Hippocampal formation (tissue), 2 donors: ENCODE measurements around the gene HDAC11.
"Not testable (repeated sequence)": the region's sequence is repeated elsewhere in the genome, so short reads cannot be mapped to it uniquely, and the experiment has no call there.

Experiments
- DNase-seq, 2 donors: peaks; one replicate each; lab custom pipeline; 2025; lab: John Stamatoyannopoulos, UW

HDAC11 gene

GRCh38 chr3:13493867-13494441 is 13.8 kb downstream of the HDAC11 start:
- DNase-seq: peak; percentile 34 to 71

DNA sequence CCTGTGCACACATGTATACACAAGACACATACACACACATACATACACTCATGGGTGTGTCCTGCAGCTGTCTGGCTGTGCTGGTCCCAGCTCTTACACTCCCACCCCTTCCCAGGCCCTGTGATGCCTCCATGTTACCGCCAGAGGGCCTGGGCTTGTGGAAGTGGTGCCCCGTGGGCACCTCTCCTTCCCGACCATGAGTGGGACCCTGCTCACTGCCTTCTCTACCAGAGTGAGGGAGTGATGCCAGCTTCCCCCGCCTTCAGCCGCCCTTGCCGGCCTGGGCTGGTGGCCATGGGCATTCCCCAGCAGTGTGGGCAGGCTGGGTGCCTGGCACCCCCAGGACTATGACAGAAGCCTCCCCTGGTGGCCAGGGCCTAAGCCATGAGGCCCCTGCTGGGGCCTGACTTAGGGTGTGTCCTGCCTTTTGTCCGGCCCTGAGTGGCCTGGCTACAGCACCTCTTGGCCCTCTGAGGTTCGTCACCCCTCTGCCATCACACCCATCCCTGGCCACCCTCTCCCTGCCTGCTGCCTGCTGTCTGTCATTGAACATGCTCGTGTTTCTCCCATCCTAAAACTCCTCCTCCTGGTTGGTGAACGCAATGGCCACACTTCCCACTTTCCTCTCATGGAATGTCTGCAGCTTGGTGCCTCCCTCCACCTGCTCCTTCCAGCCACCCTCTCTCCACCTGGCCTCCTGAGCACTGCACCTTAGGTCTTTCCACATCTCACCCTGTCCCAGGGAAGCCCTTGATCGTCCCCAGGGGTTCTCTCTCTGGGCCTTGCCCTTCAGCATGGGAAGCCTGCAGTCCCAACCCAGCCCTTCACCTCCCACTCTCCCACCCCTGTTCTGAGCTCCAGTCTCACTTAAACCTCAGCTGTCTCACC is 14.6 kb downstream of the HDAC11 start:
- DNase-seq: peak; percentile 52 to 84

DNA sequence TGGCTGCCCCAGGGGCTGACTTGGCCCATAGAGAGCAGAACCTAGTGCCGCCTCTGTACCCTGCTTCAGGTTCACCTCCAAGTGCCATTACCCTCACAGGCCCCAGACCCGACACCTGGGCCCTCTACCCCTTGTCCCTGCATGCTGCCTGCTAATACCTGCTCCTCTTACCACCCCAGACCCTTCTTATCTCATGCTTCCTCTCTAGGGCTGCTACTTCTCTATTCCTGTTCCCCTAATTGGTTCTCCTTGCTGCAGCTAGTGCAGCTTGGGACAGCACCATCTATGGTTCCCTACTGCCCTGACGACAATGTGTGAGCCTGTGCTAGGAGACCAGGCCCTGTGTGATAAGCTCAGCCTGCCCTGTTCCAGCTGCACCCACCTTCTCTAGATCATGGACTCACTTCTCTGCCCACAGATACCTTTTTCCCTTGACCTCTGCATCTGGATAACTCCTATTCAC is 15.3 kb downstream of the HDAC11 start:
- DNase-seq: no peak

GRCh38 chr3:13495921-13496723 is 16.0 kb downstream of the HDAC11 start:
- DNase-seq: peak; percentile 76 to 89

- peak in 1 of 2 donors; percentile 49 for DNase-seq
Observed at GRCh38 chr3:13496879-13497278, 16.8 kb downstream of the HDAC11 start.

DNA sequence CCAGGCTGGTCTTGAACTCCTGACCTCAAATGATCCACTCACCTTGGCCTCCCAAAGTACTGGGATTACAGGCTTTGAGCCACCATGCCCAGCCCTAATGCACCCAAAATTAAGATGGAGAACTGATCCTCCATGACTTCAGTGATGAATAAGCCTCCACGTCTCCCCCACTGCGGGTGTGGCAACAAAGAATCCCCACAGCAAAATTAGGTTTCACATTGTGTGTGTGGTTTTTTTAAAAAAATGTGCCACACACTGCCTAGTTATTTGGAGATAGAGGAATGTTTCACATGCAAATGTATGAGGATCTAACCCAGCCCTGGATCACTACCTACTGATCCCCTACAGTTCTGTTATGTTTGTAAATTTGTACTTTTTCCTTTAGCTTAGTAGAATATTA is 17.3 kb downstream of the HDAC11 start:
- DNase-seq: no peak

DNA sequence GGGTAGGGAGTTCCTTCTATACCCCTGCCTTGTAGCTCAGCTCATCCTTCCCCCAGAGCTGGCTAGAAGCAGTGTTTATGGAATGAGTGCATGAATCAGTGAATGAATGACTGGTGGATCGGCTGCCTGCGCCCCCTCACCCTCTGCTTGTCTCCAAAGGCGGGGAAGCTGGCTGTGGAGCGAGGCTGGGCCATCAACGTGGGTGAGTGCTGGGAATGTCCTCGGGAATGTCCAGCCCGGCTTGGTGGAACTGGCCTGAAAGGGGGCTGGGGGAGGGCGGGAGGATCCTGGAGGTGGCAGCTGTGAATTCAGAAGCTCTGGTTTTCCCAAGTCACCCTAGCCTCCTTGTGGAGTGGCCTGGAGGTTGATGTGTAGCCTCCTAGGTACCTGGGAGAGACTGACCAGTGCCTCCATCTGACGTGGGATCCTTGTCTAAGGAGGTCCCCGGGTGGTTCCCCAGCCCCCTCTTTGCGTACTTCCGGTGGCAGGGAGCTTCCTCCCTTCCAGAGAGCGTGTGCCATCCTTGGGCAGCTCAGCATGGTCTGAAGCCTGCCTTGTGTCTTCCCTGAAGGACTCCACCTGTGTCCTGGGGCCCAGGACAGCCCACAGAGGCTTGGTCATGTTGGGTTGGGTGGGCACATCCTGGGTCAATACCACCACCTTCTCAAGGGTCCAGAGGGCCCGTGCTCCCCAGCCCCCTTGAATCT is 18.4 kb downstream of the HDAC11 start:
- no peak for DNase-seq

GRCh38 chr3:13499246-13499645 is 19.1 kb downstream of the HDAC11 start:
- DNase-seq: not testable (repeated sequence)

GRCh38 chr3:13500133-13500885 is 20.2 kb downstream of the HDAC11 start:
- no peak for DNase-seq

DNA sequence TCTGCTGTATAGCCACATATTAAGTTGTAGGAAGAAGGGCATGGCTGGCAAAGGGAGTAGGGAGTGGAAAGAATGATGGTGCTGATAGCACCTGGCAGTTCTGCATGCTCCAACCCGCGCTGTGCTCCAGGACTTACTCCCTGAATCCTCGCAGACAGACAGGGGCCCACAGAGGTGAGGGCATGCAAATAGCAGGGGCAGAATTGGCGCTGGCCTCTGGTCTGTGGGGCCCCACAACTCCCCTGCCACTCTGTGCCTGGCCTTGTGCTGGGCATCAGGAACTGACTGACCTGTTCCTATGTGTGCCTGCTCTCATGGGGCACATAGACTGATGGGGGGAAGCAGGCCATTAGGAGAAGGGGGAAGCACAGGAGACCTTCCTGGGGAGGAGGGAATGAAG is 20.9 kb downstream of the HDAC11 start:
- no peak for DNase-seq

DNA sequence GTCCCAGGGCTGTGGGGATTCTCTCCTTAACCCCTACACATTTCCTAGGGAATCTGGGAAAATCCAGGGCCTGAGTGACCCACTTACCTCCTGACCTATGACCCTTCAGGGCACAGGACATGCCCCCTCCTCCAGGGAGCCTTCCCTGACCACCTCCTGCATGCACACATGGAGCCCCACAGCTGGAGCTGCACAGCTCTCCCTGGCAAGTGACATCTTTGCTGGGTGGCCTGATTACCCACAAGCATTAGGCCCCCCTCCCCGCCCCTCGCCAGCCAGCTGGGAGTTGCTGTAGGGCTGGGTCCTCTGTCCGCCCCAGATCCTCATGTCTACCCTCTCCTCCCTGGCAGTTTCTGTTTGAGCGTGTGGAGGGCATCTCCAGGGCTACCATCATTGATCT is 21.4 kb downstream of the HDAC11 start:
- no peak for DNase-seq

GRCh38 chr3:13501958-13502790 is 22.1 kb downstream of the HDAC11 start:
- DNase-seq: no peak

GRCh38 chr3:13502791-13503060 is 22.6 kb downstream of the HDAC11 start:
- no peak for DNase-seq

DNA sequence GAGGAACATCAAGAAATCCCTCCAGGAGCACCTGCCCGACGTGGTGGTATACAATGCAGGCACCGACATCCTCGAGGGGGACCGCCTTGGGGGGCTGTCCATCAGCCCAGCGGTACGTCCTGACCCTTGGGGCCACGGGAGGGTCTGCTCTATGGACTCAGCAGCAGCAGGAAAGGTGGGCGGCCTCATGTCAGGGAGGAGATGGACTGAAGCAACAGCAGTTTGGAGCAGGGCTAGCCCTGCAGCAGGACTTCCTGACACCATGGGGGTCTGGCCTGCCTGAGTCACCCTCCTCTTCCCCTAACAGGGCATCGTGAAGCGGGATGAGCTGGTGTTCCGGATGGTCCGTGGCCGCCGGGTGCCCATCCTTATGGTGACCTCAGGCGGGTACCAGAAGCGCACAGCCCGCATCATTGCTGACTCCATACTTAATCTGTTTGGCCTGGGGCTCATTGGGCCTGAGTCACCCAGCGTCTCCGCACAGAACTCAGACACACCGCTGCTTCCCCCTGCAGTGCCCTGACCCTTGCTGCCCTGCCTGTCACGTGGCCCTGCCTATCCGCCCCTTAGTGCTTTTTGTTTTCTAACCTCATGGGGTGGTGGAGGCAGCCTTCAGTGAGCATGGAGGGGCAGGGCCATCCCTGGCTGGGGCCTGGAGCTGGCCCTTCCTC is 24.2 kb downstream of the HDAC11 start:
- no peak for DNase-seq

DNA sequence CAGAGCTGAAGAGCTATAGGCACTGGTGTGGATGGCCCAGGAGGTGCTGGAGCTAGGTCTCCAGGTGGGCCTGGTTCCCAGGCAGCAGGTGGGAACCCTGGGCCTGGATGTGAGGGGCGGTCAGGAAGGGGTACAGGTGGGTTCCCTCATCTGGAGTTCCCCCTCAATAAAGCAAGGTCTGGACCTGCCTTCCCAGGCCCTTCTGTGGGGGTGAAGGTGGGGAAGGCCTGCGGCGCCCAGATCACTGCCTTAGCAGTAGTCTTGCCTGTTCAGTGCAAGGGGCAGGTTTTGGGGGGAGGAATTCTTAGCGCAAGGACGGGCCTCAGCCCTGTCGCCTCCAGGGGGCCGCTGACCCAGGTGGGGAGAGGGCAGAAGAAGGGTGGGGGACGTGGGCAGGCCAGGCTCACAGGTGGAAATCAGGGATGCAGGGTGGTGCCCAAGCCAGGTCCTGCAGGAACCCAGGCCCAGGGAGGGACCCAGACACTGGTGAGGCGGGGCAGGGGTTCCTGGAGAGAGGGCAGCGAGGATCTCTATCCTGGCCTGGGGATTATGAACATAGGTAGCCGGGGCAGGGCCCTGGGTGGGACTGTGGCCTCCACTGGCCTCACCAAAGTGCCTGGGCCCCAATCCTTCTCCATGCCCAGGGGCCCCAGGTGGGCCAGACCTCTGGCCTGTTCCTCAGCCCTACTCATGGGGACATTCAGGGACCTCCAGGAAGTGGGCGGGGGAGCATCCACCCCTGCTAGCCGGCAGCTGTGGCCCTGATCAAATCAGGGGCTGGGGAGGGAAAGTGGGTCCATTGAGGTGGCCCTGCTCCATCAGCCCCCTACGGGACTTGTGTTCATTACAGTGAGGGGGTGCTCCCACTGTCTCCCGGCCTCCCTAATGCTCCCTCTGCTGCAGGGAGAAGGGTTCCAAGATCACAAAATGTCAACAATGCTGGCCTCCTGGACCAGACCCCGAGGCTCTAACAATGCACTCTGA is 25.3 kb downstream of the HDAC11 start:
- no peak for DNase-seq

- DNase-seq: no peak
Observed at GRCh38 chr3:13506239-13506638, 26.1 kb downstream of the HDAC11 start.

- no peak for DNase-seq
Observed at GRCh38 chr3:13506680-13507079, 26.6 kb downstream of the HDAC11 start.

- DNase-seq: no peak
Observed at GRCh38 chr3:13507247-13507569, 27.1 kb downstream of the HDAC11 start.
